SK-N-MC (cell line): ENCODE results near the gene ANKRD18A.

Experiments used
- EZH2 ChIP-seq: fragments of 200-600 bp; sonication (generic); IDR thresholded peaks from one replicate; pipeline ENCODE4 v1.6.1; 2017; ENCODE audit warnings: antibody characterized with exemption
- POLR2AphosphoS5 ChIP-seq: IDR thresholded peaks from 2 replicates; pipeline ENCODE4 v1.6.1; 2012; ENCODE audit warnings: mild to moderate bottlenecking, low read depth, low read length, borderline replicate concordance

DNA sequence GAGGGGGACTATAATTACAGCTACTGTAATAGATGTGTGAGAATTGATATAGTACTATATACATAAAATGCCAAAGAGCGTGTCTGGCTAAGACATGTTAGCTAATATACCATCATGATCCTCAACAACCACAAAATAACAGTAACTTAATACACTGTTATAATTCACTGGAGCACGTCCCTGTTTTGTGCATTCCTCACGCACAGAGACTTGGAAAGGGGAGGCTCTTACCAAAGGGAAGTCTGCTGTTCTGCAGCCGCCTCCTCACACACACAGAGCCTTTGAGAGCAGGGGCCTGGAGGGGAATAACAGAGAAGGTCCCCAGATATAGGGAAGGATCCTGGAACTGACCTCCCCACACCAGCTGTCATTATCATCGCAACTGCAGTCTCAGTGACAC lies 97.3 kb downstream of the ANKRD18A start:
- TF ChIP-seq POLR2AphosphoS5 (no peak), EZH2 (no peak)
